Right lobe of liver (tissue), 4 donors: ENCODE data around the gene ZFAND3.

ENCODE experiments used
- CTCF ChIP-seq, 4 donors: fragments of 200-600 bp in 3 of 4; fragments of 450-650 bp in 1 of 4; IDR thresholded peaks; one replicate each; pipeline versions ENCODE4 v1.5.1 to v1.8.0; 2016 to 2022; ENCODE audit warnings: antibody characterized with exemption in 4 of 4, mild to moderate bottlenecking in 2 of 4
- POLR2A ChIP-seq: fragments of 450-650 bp; IDR thresholded peaks from one replicate; pipeline ENCODE4 v1.6.1; 2017; ENCODE audit warnings: antibody characterized with exemption, mild to moderate bottlenecking
- donor health status: DM: no; HTN: no; CAD: no.
- donor health status: DM: no; HTN: no; CAD: no.
- donor health status: DM: no; HTN: yes; CAD: no.

GRCh38 chr6:38021029-38021428, 201.5 kb downstream of the ZFAND3 start:
- no peak for TF ChIP-seq CTCF (IDR thresholded peaks at IDR 0.05)
- no peak for TF ChIP-seq POLR2A
